ENCODE results near the gene SELENOH.

Gene SELENOH

DNA sequence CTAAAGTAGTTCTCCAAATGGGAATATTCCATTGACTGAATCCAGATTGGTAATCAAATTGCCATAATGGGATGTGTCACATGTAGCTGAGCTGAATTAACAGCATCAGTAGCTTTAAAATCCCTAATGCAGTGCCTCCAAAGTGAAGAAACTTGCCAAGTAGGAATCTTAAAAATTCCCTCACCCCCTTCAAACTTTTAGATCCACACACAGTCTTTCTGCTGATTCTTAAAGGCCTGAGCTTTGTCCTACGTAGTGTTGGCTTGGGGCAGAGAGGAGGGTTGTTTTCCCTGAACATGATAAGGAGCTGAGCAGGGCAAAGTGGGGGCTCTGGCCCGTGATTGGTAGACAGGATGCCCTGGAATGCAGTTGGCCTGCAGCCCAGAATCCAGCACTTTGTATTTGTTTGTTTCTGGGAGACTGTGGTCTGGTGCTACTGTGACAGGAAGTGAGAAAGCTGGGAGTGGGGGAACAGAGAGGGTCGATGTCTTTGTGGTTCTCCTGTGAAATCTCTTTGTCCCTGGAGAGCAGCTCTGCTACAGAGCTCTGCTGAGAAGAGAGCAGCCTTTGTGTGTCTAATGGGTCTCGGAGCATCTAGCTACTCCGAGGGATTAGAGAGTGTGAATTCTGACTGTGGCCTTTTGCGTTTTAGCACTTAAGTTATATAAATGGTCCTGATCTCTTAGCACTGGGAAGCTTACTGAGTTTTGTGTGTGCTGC lies 37.2 kb downstream of the SELENOH start (continued):
- TF ChIP-seq ZNF785 (tag by site-specific recombination; IDR thresholded peaks at IDR 0.05) (no peak), ZXDB (tag by site-specific recombination; IDR thresholded peaks at IDR 0.05) (peak; percentile 69), ZBTB7A (tag by site-specific recombination; IDR thresholded peaks at IDR 0.05; ENCODE audit: low read depth) (no peak), ZNF610 (tag by site-specific recombination; IDR thresholded peaks at IDR 0.05; ENCODE audit: borderline replicate concordance) (no peak), ZNF521 (tag by site-specific recombination; IDR thresholded peaks at IDR 0.05) (no peak), ZNF112 (tag by site-specific recombination; IDR thresholded peaks at IDR 0.05) (no peak), KLF10 (tag by site-specific recombination; IDR thresholded peaks at IDR 0.05) (no peak), ZNF184 (tag by site-specific recombination; IDR thresholded peaks at IDR 0.05) (no peak), ZBTB17 (tag by site-specific recombination; IDR thresholded peaks at IDR 0.05) (peak; percentile 94), ZNF324 (tag by site-specific recombination; IDR thresholded peaks at IDR 0.05) (no peak), ZNF114 (tag by site-specific recombination; IDR thresholded peaks at IDR 0.05) (no peak), ZNF138 (tag by site-specific recombination; IDR thresholded peaks at IDR 0.05; ENCODE audit: borderline replicate concordance) (no peak), ZEB2 (tag by site-specific recombination; IDR thresholded peaks at IDR 0.05) (peak; percentile 68; the same call in 1 of the 2 replicates), RBAK (tag by site-specific recombination; IDR thresholded peaks at IDR 0.05) (no peak), ZBTB48 (tag by site-specific recombination; IDR thresholded peaks at IDR 0.05) (no peak)
- TF ChIP-seq, protein P1, sequence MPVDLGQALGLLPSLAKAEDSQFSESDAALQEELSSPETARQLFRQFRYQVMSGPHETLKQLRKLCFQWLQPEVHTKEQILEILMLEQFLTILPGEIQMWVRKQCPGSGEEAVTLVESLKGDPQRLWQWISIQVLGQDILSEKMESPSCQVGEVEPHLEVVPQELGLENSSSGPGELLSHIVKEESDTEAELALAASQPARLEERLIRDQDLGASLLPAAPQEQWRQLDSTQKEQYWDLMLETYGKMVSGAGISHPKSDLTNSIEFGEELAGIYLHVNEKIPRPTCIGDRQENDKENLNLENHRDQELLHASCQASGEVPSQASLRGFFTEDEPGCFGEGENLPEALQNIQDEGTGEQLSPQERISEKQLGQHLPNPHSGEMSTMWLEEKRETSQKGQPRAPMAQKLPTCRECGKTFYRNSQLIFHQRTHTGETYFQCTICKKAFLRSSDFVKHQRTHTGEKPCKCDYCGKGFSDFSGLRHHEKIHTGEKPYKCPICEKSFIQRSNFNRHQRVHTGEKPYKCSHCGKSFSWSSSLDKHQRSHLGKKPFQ (tag by site-specific recombination; IDR thresholded peaks at IDR 0.05), result no peak
- TF ChIP-seq, protein P2, sequence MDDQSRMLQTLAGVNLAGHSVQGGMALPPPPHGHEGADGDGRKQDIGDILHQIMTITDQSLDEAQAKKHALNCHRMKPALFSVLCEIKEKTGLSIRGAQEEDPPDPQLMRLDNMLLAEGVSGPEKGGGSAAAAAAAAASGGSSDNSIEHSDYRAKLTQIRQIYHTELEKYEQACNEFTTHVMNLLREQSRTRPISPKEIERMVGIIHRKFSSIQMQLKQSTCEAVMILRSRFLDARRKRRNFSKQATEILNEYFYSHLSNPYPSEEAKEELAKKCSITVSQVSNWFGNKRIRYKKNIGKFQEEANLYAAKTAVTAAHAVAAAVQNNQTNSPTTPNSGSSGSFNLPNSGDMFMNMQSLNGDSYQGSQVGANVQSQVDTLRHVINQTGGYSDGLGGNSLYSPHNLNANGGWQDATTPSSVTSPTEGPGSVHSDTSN (CRISPR knock-in tag; IDR thresholded peaks at IDR 0.05), result no peak
- TF ChIP-seq, protein P3, sequence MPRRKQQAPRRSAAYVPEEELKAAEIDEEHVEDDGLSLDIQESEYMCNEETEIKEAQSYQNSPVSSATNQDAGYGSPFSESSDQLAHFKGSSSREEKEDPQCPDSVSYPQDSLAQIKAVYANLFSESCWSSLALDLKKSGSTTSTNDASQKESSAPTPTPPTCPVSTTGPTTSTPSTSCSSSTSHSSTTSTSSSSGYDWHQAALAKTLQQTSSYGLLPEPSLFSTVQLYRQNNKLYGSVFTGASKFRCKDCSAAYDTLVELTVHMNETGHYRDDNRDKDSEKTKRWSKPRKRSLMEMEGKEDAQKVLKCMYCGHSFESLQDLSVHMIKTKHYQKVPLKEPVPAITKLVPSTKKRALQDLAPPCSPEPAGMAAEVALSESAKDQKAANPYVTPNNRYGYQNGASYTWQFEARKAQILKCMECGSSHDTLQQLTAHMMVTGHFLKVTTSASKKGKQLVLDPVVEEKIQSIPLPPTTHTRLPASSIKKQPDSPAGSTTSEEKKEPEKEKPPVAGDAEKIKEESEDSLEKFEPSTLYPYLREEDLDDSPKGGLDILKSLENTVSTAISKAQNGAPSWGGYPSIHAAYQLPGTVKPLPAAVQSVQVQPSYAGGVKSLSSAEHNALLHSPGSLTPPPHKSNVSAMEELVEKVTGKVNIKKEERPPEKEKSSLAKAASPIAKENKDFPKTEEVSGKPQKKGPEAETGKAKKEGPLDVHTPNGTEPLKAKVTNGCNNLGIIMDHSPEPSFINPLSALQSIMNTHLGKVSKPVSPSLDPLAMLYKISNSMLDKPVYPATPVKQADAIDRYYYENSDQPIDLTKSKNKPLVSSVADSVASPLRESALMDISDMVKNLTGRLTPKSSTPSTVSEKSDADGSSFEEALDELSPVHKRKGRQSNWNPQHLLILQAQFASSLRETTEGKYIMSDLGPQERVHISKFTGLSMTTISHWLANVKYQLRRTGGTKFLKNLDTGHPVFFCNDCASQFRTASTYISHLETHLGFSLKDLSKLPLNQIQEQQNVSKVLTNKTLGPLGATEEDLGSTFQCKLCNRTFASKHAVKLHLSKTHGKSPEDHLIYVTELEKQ (tag by site-specific recombination; IDR thresholded peaks at IDR 0.05; ENCODE audit: borderline replicate concordance), result no peak
- TF ChIP-seq, protein P4, sequence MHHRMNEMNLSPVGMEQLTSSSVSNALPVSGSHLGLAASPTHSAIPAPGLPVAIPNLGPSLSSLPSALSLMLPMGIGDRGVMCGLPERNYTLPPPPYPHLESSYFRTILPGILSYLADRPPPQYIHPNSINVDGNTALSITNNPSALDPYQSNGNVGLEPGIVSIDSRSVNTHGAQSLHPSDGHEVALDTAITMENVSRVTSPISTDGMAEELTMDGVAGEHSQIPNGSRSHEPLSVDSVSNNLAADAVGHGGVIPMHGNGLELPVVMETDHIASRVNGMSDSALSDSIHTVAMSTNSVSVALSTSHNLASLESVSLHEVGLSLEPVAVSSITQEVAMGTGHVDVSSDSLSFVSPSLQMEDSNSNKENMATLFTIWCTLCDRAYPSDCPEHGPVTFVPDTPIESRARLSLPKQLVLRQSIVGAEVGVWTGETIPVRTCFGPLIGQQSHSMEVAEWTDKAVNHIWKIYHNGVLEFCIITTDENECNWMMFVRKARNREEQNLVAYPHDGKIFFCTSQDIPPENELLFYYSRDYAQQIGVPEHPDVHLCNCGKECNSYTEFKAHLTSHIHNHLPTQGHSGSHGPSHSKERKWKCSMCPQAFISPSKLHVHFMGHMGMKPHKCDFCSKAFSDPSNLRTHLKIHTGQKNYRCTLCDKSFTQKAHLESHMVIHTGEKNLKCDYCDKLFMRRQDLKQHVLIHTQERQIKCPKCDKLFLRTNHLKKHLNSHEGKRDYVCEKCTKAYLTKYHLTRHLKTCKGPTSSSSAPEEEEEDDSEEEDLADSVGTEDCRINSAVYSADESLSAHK (tag by site-specific recombination; IDR thresholded peaks at IDR 0.05), result 0 out of 2 replicates have a peak, but pooled peaks have one; percentile 22

Data from HEK293 (cell line).